HG03575 (cell line): ENCODE data around the gene SERGEF.

Experiments
- ATAC-seq: cut with Tn5 transposase; IDR thresholded peaks from one replicate; pipeline ENCODE4 v1.9.1; 2021; ENCODE audit not compliant: unreplicated experiment, insufficient number of reproducible peaks, low FRiP score; ENCODE audit errors: extremely low read depth

The SERGEF gene

DNA sequence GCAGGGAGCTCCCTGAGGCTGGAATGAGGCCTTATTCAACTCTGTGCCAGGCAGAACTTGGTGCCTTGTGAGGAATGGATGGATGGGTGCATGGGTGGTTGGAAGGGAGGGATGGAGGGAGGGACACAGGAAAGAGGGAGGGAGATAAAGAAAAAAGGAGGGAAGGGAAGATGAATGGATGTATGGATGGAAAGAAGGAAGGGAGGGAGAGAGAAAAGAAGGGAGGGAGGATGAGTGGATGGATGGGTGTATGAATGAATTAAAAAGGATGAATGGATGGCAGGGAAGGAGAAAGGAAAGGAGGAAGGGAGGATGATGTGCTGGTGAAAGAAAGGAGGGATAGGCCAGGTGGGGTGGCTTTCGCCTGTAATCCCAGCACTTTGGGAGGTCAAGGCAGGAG lies 243.6 kb downstream of the SERGEF start:
- no peak for ATAC-seq

- ATAC-seq = no peak
Observed at GRCh38 chr11:17768547-17768946, 244.3 kb downstream of the SERGEF start.

DNA sequence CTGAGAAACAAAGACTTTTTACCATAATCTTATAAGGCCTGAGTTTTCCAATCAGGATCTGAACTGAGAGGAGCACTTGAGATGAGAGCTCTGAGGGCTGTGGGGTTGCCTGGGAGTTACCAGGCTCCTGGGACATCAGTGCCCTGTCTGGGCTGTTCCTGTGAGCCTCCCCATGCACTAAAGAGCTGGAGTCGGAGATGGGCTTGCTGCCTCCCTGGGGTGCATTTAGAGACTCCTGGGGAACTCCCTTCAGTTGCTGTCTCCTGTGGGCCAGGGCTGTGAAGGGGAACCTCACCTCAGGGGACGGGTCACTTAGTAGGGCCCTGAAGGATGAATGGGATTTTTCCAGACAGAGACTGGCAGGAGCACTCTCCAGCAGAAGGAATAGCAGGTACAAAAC lies 244.9 kb downstream of the SERGEF start:
- ATAC-seq = no peak

DNA sequence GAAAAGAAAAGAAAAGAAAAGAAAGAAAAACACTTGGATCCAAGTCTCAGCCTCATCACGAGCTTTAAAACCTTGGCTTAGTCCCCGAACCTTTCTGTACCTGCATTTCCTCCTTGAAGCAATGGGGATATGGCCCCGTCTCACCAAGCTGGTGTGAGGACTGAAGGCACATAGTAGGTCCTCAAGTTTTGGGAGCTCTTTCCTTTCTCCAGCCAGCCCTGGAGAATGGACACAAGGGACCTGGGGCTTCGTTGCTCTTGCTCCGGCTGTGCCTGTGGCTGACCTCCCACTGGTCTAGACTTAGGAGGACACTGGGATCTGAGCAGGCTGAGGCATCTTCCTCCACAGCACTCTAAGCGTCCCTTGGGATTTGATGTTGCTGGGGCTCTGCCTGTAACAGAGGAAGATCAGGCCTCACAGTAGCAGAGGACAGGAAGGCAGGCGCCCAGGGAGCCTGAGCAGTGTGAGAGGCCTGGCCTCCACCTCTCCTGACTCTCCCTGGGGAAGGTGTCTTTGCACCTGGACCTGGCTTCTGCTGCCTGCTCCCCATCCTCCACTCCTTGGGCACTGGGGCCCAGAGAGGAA lies 245.5 kb downstream of the SERGEF start:
- ATAC-seq = no peak

GRCh38 chr11:17766590-17766989 lies 246.3 kb downstream of the SERGEF start:
- ATAC-seq = no peak

DNA sequence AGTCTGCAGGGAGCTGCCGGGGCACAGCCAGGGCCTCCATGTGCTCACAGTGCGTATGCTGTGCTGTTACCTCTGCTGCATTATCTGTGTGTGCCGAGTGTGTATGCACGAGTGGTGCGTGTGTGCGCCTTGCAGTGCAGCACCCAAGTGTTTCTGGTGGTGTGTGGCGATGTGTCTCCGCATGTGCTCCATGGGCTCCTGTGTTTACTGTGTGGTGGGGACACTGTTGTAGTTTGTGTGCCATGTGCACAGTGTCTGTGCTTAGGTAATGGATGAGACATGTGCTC lies 246.8 kb downstream of the SERGEF start:
- ATAC-seq = no peak

DNA sequence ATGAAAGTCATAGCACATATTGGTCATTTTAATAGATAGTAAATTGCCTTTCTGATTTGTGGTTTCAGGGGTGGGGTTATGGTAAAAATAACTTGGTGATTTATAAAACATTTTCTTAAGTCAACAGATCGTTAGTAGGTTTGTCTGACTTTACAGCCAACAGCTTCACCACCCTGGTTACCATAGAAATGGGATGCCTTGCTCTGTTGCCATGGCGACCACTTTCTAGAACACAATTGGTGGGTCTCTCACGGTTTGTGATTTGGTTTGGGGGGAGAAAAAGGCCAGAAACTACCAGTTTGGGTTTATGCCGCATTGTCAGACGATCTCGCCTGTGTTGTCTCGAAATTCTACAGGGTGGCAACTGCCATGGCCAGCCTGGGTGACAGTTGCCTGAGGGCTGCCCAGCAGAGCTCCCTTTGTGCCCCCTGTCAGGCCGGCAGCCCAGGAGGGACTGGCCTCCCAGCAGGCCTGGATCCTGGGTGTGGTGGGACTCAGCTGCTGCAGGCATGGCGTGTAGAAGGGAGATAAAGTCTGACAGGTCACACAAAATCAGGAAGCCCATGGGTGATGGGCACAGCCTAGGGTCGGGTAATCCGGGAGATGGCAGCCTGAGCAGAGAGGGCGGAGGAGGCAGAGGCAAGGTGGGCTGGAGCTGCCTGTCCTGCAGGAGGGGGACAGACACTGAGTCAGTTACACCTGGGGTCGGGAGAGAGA lies 247.3 kb downstream of the SERGEF start:
- ATAC-seq = no peak

GRCh38 chr11:17764446-17765218 lies 248.2 kb downstream of the SERGEF start:
- ATAC-seq = no peak

GRCh38 chr11:17763703-17764102 lies 249.1 kb downstream of the SERGEF start:
- ATAC-seq = no peak

- no peak for ATAC-seq
Observed at GRCh38 chr11:17763244-17763643, 249.6 kb downstream of the SERGEF start.

DNA sequence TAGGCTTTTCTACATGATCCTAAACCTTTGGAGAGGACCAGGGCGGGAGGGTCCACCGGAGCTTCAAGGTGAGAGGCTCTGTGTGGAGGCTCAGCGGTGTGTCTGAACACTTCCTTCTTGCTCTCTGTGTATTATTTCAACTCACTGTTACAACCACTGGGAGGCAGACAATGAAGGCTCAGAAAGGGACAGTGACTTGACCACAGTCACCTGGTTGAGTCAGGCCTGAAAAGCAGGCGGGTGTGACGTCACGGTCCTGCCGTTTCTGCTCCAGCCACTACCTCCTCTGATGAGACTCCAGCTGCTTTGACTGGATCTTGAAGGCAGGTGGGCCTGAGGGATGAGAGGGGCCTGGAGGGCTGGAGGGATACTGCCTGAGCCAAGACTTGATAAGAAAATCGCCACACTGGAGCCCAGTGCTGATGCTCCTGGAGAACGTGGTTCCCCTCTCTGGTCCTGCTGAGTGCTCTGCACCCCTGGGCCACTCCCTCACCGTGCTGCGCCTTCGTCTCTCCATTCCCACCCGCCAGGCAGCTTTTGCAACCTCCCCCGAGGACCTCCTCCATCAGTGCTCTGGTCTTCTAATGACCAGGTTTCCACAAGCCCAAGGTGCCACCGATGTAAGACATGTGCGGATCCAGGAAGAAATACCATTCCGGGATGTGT lies 250.4 kb downstream of the SERGEF start:
- no peak for ATAC-seq

- no peak for ATAC-seq
Observed at GRCh38 chr11:17760102-17761029, 252.5 kb downstream of the SERGEF start.

DNA sequence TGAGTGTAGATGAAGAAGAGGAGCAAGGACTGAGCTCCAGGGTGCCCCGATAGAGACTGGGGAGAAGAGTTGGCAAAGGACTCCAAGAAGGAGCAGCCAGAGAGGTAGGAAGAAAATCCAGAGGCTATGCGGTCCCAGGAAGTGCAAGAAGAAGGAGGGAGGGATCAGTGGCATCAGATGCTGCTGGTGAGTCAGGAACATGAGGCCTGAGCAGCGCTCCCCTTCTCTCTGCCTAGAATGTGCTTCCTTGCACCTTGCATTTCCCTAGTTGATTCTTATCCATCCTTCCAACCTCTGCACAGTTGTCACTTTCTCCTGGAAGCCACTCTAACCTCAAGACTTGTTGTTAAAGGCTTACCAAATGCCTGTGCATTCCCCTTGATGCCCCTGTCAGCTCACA lies 257.0 kb downstream of the SERGEF start:
- ATAC-seq = no peak

DNA sequence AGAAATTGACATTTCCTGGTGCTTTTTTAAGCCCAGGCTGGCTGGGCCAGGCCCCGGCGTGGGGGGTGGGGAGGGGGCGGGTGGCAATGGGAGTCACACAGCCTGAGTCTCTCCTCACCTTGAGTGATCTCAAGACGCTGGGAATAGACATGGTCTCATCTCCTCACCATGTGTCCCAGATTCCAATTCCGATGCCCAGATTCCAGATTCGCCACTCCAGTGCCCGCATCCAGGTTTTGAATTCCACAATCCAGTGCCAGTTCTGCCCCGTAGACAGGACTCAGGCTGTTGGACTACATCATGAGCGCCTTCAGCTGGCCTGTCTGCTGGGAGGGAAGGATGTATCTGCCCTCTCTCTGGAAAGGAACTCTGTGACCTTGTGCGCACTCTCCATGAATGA lies 259.2 kb downstream of the SERGEF start:
- ATAC-seq = no peak

DNA sequence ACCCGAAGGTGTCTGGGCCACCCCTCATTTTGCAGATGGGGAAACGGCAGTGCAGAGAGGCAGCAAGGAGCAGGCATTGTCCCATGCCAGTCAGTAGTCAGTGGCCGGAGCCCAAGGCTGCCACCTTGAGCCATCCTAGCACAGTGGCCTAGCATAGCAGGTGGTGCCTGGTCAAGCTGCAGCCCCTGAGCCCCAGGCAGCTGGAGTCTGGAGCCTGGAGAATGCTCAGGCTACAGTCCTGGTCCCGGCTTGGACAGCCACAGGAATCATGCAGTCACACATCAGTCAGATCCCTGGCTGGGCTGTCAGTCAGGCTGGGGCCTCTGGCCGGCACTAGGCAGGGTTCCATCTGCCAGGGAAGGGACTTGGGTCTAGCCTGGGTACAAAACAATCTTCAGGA lies 259.7 kb downstream of the SERGEF start:
- ATAC-seq = no peak

DNA sequence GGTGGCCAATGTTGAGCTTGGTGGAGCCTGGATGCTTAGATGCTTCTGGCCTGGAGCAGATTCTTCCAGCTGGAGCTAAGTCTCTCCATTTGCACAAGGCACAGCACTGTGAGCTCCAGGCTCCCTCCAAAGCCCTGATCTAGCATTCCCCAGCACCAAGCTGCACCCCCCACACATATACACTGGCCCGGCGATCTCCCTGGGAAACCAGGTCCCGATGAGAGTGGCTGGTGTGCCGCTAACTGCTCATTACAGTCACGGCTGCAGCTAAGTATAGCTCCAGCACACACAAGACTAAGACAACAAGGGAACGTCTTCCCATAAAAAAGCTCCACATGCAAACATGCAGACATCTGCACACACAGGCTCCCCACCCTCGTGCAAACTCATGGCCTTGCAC lies 260.7 kb downstream of the SERGEF start:
- ATAC-seq = no peak

GRCh38 chr11:17751558-17751957 lies 261.3 kb downstream of the SERGEF start:
- ATAC-seq = no peak

GRCh38 chr11:17750801-17751165 lies 262.1 kb downstream of the SERGEF start:
- ATAC-seq = no peak
